H1 (cell line): ENCODE data around the gene OR10A6. TPM values are rescaled to one million over a fixed set of nuclear protein-coding genes. Genes with fewer than 3 reads are reported as not detected.

Source experiments
- CTCF ChIA-PET: fragments of 300-600 bp; sonication (Branson Sonifier 250); formaldehyde crosslinking; loops from one replicate; lab custom pipeline; 2021; ENCODE audit not compliant: partially characterized antibody; lab: Charles Lee
- POLR2A ChIA-PET: fragments of 300-600 bp; sonication (Branson Sonifier 250); formaldehyde crosslinking; loops from one replicate; lab custom pipeline; 2021; ENCODE audit warnings: inconsistent platforms; ENCODE audit not compliant: partially characterized antibody; lab: Charles Lee
- DNase-seq, 2 experiments: peaks; one replicate each; pipeline versions ENCODE4 v3.0.0 to v3.0.0-alpha.2; 2010 to 2022; ENCODE audit warnings: low spot score in 2 of 2, low read depth in 1 of 2, mixed read lengths in 1 of 2
- FAIRE-seq: peaks from 2 replicates; lab custom pipeline; 2011; peaks lifted over from hg19 to GRCh38; lab: Jason Lieb, UNC
- H2AFZ ChIP-seq: 2 replicates; pipeline ENCODE4 v1.8.1; 2012; ENCODE audit warnings: low read length, inconsistent platforms
- H2AK5ac ChIP-seq: 2 replicates; pipeline ENCODE4 v1.6.1; 2013; ENCODE audit warnings: low read depth, low read length
- H2BK120ac ChIP-seq: replicated peaks from 2 replicates; pipeline ENCODE3; 2013; ENCODE audit warnings: low read depth, low read length, inconsistent platforms
- H2BK12ac ChIP-seq: 2 replicates; pipeline ENCODE4 v1.6.1; 2013; ENCODE audit warnings: low read depth, low read length
- H2BK15ac ChIP-seq: 2 replicates; pipeline ENCODE4 v1.6.1; 2013; ENCODE audit warnings: low read length
- H2BK20ac ChIP-seq: 2 replicates; pipeline ENCODE4 v1.6.1; 2013; ENCODE audit warnings: low read length
- H2BK5ac ChIP-seq: 2 replicates; pipeline ENCODE4 v1.6.1; 2013; ENCODE audit warnings: low read depth, low read length
- H3K14ac ChIP-seq: 2 replicates; pipeline ENCODE4 v1.6.1; 2013; ENCODE audit warnings: inconsistent platforms; ENCODE audit not compliant: insufficient read length
- H3K18ac ChIP-seq: 2 replicates; pipeline ENCODE4 v1.6.1; 2013; ENCODE audit warnings: low read length; ENCODE audit errors: extremely low read depth
- H3K23ac ChIP-seq: 2 replicates; pipeline ENCODE4 v1.6.1; 2013; ENCODE audit warnings: inconsistent platforms; ENCODE audit not compliant: insufficient read length
- H3K23me2 ChIP-seq: 2 replicates; pipeline ENCODE4 v1.6.1; 2013; ENCODE audit warnings: low read depth, low read length
- H3K27ac ChIP-seq: 2 replicates; pipeline ENCODE4 v1.6.1; 2011; ENCODE audit warnings: low read depth, low read length, inconsistent platforms
- H3K27me3 ChIP-seq, 4 experiments: replicated peaks in 1 of 4; 1 replicate in 1 of 4; 2 replicates in 3 of 4; pipeline versions ENCODE4 v1.6.1 to v1.8.1; 2011 to 2013; ENCODE audit warnings: low read length in 3 of 4, mild to moderate bottlenecking in 3 of 4, inconsistent platforms in 2 of 4, mixed read lengths in 2 of 4, moderate library complexity in 1 of 4; ENCODE audit not compliant: control insufficient read depth in 3 of 4, insufficient read depth in 3 of 4; ENCODE audit errors: extremely low read depth in 1 of 4
- H3K36me3 ChIP-seq, 4 experiments: 2 replicates each; pipeline versions ENCODE4 v1.6.1 to v1.8.1; 2011 to 2013; ENCODE audit warnings: mild to moderate bottlenecking in 4 of 4, low read length in 3 of 4, moderate library complexity in 2 of 4, control low read depth in 1 of 4, inconsistent platforms in 1 of 4; ENCODE audit not compliant: insufficient read depth in 4 of 4, control insufficient read depth in 2 of 4
- H3K4ac ChIP-seq: replicated peaks from 2 replicates; pipeline ENCODE3; 2013; ENCODE audit warnings: low read length, low read depth, mixed read lengths, inconsistent platforms; ENCODE audit not compliant: insufficient read length
- H3K4me1 ChIP-seq, 4 experiments: replicated peaks in 1 of 4; 1 replicate in 1 of 4; 2 replicates in 3 of 4; pipeline versions ENCODE4 v1.6.1 to v1.8.1; 2011 to 2013; ENCODE audit warnings: low read length in 3 of 4, inconsistent platforms in 2 of 4, mixed read lengths in 1 of 4; ENCODE audit not compliant: insufficient read depth in 4 of 4, control insufficient read depth in 3 of 4
- H3K4me2 ChIP-seq, 2 experiments: 2 replicates each; pipeline versions ENCODE4 v1.6.1 to v1.8.1; 2011 to 2013; ENCODE audit warnings: low read depth in 2 of 2, low read length in 2 of 2, control low read depth in 1 of 2, inconsistent platforms in 1 of 2, mild to moderate bottlenecking in 1 of 2; ENCODE audit not compliant: insufficient read depth in 1 of 2
- H3K4me3 ChIP-seq, 4 experiments: fragments of 200-600, 300-600 bp in 1 of 4; sonication (generic), shearing (Covaris generic), sonication (Bioruptor Twin) in 1 of 4; 2 replicates each; pipeline versions ENCODE4 v1.5.1 to v1.8.1; 2011 to 2016; ENCODE audit warnings: low read length in 4 of 4, low read depth in 3 of 4, control low read depth in 2 of 4, inconsistent platforms in 2 of 4, mild to moderate bottlenecking in 2 of 4, mixed read lengths in 1 of 4, moderate library complexity in 1 of 4; ENCODE audit not compliant: insufficient read depth in 2 of 4; ENCODE audit errors: extremely low read depth in 1 of 4
- H3K56ac ChIP-seq: replicated peaks from 2 replicates; pipeline ENCODE3; 2013; ENCODE audit warnings: low read depth, mild to moderate bottlenecking, mixed read lengths, low read length, inconsistent platforms; ENCODE audit not compliant: insufficient read length
- H3K79me1 ChIP-seq: 2 replicates; pipeline ENCODE4 v1.6.1; 2013; ENCODE audit warnings: low read depth, low read length, control low read depth
- H3K79me2 ChIP-seq, 2 experiments: 2 replicates each; pipeline versions ENCODE4 v1.6.1 to v1.8.1; 2012 to 2013; ENCODE audit warnings: low read length in 2 of 2, mild to moderate bottlenecking in 2 of 2, inconsistent platforms in 1 of 2; ENCODE audit not compliant: insufficient read depth in 2 of 2, control insufficient read depth in 1 of 2
- H3K9ac ChIP-seq, 4 experiments: replicated peaks in 1 of 4; 1 replicate in 1 of 4; 2 replicates in 3 of 4; pipeline versions ENCODE4 v1.6.1 to v1.8.1; 2011 to 2013; ENCODE audit warnings: low read depth in 3 of 4, low read length in 3 of 4, control low read depth in 2 of 4, mild to moderate bottlenecking in 2 of 4, moderate library complexity in 2 of 4, inconsistent platforms in 1 of 4; ENCODE audit errors: extremely low read depth in 1 of 4
- H3K9me3 ChIP-seq, 2 experiments: 2 replicates each; pipeline versions ENCODE4 v1.6.1 to v1.8.1; 2012 to 2013; ENCODE audit warnings: mild to moderate bottlenecking in 2 of 2, moderate library complexity in 2 of 2, control low read depth in 1 of 2, inconsistent platforms in 1 of 2, low read depth in 1 of 2, low read length in 1 of 2, mixed read lengths in 1 of 2; ENCODE audit not compliant: insufficient read depth in 2 of 2
- H4K20me1 ChIP-seq, 2 experiments: replicated peaks in 1 of 2; 2 replicates each; pipeline versions ENCODE3 to v1.8.1; 2011 to 2013; ENCODE audit warnings: inconsistent platforms in 2 of 2, low read length in 2 of 2, mild to moderate bottlenecking in 1 of 2; ENCODE audit not compliant: insufficient read depth in 2 of 2, control insufficient read depth in 1 of 2
- H4K5ac ChIP-seq: 2 replicates; pipeline ENCODE4 v1.6.1; 2013; ENCODE audit warnings: low read length, low read depth, mixed read lengths, inconsistent platforms; ENCODE audit not compliant: insufficient read length
- H4K8ac ChIP-seq: 2 replicates; pipeline ENCODE4 v1.8.0; 2013; ENCODE audit warnings: mild to moderate bottlenecking, moderate library complexity, low read length, inconsistent platforms; ENCODE audit not compliant: insufficient read depth; ENCODE audit errors: extremely low read depth
- H4K91ac ChIP-seq: replicated peaks from 2 replicates; pipeline ENCODE3; 2013; ENCODE audit warnings: low read length, mixed read lengths, inconsistent platforms; ENCODE audit not compliant: insufficient read length
- CBX8 ChIP-seq: fragments of 300-800, 300-1000 bp; sonication (generic); IDR thresholded peaks from 2 replicates; pipeline ENCODE4 v1.7.1; 2016; ENCODE audit warnings: low read depth, low read length, borderline replicate concordance
- HDAC2 ChIP-seq, 2 experiments: fragments of 300-600 bp in 1 of 2; sonication (generic) in 1 of 2; IDR thresholded peaks; 2 replicates each; pipeline ENCODE4 v1.6.1; 2011 to 2012; ENCODE audit warnings: low read depth in 2 of 2, low read length in 2 of 2, mild to moderate bottlenecking in 2 of 2, moderate library complexity in 2 of 2, borderline replicate concordance in 1 of 2, inconsistent platforms in 1 of 2
- PHF8 ChIP-seq: fragments of 200-600 bp; sonication (generic); conservative IDR thresholded peaks from 2 replicates; pipeline ENCODE4 v1.7.1; 2012; ENCODE audit warnings: low read depth, mild to moderate bottlenecking, inconsistent platforms, low read length, moderate library complexity
- RAD21 ChIP-seq, 2 experiments: IDR thresholded peaks in 1 of 2; conservative IDR thresholded peaks in 1 of 2; 2 replicates each; pipeline ENCODE4 v1.6.1; 2011; ENCODE audit warnings: low read depth in 2 of 2, low read length in 2 of 2, improper control_type of control experiment in 1 of 2, inconsistent platforms in 1 of 2, mild to moderate bottlenecking in 1 of 2, moderate library complexity in 1 of 2
- RBBP5 ChIP-seq: IDR thresholded peaks from 2 replicates; pipeline ENCODE4 v1.7.1; 2012; ENCODE audit warnings: low read depth, mild to moderate bottlenecking, inconsistent platforms, low read length, moderate library complexity, borderline replicate concordance
- SP2 ChIP-seq: IDR thresholded peaks from 2 replicates; pipeline ENCODE4 v1.6.1; 2012; ENCODE audit warnings: mild to moderate bottlenecking, low read length, inconsistent platforms
- ZNF274 ChIP-seq: IDR thresholded peaks from 2 replicates; pipeline ENCODE4 v1.7.0; 2012; ENCODE audit warnings: low read length, borderline replicate concordance; ENCODE audit errors: extremely low read depth
- WGBS, 2 experiments: shearing (Covaris generic) in 1 of 2; methylation state at CpG; one replicate each; pipeline versions ENCODE4 v1.1.6 to v1.1.7; 2013 to 2015; ENCODE audit warnings: low lambda C conversion rate in 2 of 2, mixed read lengths in 2 of 2, inconsistent platforms in 1 of 2, low coverage in 1 of 2, missing lambda C conversion rate in 1 of 2; ENCODE audit not compliant: insufficient replicate concordance in 2 of 2, insufficient coverage in 1 of 2, insufficient read length in 1 of 2; ENCODE audit errors: extremely low coverage in 1 of 2, missing lambda C conversion rate in 1 of 2; 5-methylcytosine and 5-hydroxymethylcytosine counted together
- polyA plus RNA-seq, 7 experiments: library from polyadenylated mRNA; depleted of rRNA in 3 of 7; stranded (reverse) in 5 of 7; unstranded in 2 of 7; fragments of >200 nt in 5 of 7; fragments of 200-250 nt in 2 of 7; gene quantifications; 1 replicate in 5 of 7; 2 replicates in 1 of 7; 4 replicates in 1 of 7; pipeline versions ENCODE4 v1.2.1 to v1.2.3, GENCODE V29; 2011 to 2013; ENCODE audit warnings: missing spikeins in 2 of 7, mixed read lengths in 2 of 7
- total RNA-seq: library from RNA; stranded (reverse); fragmentation: NEBNext Ultra II Directional; extraction: Animal tissue kit (Norgen Biotek cat#: 25700); gene quantifications from 2 replicates; pipeline ENCODE4 v1.2.1, GENCODE V29; 2021
- TF ChIP-seq, protein P1 (sequence below): IDR thresholded peaks from 2 replicates; pipeline ENCODE4 v1.6.1; 2012; ENCODE audit warnings: inconsistent platforms

Gene OR10A6
- total and polyA plus RNA-seq, 2 of the 8 experiments (the other 6 are each of a cell fraction or from before 2014, with no cell fraction given) = not detected

DNA sequence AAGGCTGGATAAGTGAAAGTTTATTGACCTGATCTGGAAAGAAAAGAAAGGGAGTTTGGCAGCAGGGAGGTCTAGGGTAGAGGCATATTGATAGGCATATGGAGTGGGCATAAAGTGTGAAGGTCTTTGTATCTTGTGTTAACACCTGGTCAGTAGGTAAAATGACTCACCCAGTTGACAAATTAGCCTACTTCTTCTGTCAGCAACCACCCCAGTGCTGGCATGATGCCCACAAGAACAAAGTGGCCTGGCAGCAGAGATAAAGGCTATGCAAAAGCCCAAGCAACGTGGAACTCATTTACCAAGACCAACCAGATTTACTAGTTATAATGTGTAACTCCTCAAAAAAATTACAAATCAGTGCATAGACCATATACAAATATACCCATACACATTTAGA lies 5.5 kb upstream of the OR10A6 start:
- Histone ChIP-seq H3K79me2 (no peaks in the 10 kb centered on the region), H3K4ac (no peak overlapping the region), H3K4me3 (no peak overlapping the region), H3K79me1 (no peaks in the 10 kb centered on the region), H3K27ac (no peak overlapping the region), H3K4me1 (no peaks in the 10 kb centered on the region), H3K18ac (no peak overlapping the region), H2AFZ (0 out of 2 replicates have a peak overlapping the region, but pooled peaks have one; percentile 3), H3K27me3 (no peaks in the 10 kb centered on the region), H3K23me2 (no peaks in the 10 kb centered on the region), H2BK20ac (no peak overlapping the region), H4K5ac (no peak overlapping the region), H3K36me3 (no peaks in the 10 kb centered on the region), H4K20me1 (no peaks in the 10 kb centered on the region), H2BK12ac (no peak overlapping the region), H4K91ac (no peak overlapping the region), H3K23ac (no peak overlapping the region), H2AK5ac (no peak overlapping the region), H3K9me3 (no peaks in the 10 kb centered on the region), H3K14ac (no peak overlapping the region), H3K9ac (no peak overlapping the region), H2BK120ac (no peak overlapping the region), H4K8ac (no peak overlapping the region), H3K56ac (no peak overlapping the region), H2BK5ac (no peak overlapping the region), H3K4me2 (no peak overlapping the region), H2BK15ac (no peak overlapping the region)
- ChIA-PET CTCF (no interaction called here), POLR2A (no interaction called here)
- FAIRE-seq = no peak
- 85% methylated on average over 1 of the region's 1 CpG; no CpG with 5 or more reads in 1 of the 2 experiments for WGBS, 2 experiments
- DNase-seq = no peak
- no peak for TF ChIP-seq HDAC2 (IDR thresholded peaks at IDR 0.05; ENCODE audit: borderline replicate concordance in 1 of 2, low read depth in 2 of 2, low read length in 2 of 2)
- TF ChIP-seq PHF8 = no peak
- TF ChIP-seq, protein P1, sequence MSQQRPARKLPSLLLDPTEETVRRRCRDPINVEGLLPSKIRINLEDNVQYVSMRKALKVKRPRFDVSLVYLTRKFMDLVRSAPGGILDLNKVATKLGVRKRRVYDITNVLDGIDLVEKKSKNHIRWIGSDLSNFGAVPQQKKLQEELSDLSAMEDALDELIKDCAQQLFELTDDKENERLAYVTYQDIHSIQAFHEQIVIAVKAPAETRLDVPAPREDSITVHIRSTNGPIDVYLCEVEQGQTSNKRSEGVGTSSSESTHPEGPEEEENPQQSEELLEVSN = no peak
- TF ChIP-seq ZNF274 = no peak
- TF ChIP-seq SP2 = no peak
- no peak for TF ChIP-seq RBBP5
- no peak for TF ChIP-seq CBX8
- no peak for TF ChIP-seq RAD21 (IDR thresholded peaks at IDR 0.05 in 1 of 2, conservative IDR thresholded peaks at IDR 0.05 in 1 of 2; ENCODE audit: low read depth in 2 of 2, low read length in 2 of 2)
